ENCODE results near the gene RNF13.
A peak's percentile ranks its signal among the peaks of the same experiment; 100 is the strongest.

RNF13 gene

DNA sequence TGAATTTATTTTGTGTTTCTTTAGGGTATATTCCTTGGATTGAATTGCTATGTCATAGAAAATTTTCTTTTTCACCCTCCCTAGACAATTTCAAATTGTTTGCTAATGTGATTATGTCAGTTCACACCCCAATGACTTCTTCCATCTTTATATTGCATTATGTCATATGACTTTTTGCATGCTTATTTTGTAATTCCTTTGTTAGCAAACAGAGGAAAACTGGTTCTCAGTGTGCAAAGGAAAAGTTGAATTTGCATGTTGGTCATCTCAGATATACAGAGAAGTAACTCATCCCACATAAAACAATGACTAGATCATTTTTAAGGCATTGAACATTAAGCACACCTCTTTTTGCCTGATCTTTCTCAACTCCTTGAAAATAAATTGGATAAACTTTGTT is 3.3 kb upstream of the RNF13 start:
- in situ Hi-C loops (cut with MboI; ENCODE audit: low sequenced_read_pairs, unreplicated experiment): no loop called here
- no peak for DNase-seq (ENCODE audit: low spot score)
- TF ChIP-seq, protein P1, sequence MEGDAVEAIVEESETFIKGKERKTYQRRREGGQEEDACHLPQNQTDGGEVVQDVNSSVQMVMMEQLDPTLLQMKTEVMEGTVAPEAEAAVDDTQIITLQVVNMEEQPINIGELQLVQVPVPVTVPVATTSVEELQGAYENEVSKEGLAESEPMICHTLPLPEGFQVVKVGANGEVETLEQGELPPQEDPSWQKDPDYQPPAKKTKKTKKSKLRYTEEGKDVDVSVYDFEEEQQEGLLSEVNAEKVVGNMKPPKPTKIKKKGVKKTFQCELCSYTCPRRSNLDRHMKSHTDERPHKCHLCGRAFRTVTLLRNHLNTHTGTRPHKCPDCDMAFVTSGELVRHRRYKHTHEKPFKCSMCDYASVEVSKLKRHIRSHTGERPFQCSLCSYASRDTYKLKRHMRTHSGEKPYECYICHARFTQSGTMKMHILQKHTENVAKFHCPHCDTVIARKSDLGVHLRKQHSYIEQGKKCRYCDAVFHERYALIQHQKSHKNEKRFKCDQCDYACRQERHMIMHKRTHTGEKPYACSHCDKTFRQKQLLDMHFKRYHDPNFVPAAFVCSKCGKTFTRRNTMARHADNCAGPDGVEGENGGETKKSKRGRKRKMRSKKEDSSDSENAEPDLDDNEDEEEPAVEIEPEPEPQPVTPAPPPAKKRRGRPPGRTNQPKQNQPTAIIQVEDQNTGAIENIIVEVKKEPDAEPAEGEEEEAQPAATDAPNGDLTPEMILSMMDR (IDR thresholded peaks at IDR 0.05; ENCODE audit: borderline replicate concordance, control extremely low read depth, extremely low read depth, insufficient read depth, missing control alignments): no peak

DNA sequence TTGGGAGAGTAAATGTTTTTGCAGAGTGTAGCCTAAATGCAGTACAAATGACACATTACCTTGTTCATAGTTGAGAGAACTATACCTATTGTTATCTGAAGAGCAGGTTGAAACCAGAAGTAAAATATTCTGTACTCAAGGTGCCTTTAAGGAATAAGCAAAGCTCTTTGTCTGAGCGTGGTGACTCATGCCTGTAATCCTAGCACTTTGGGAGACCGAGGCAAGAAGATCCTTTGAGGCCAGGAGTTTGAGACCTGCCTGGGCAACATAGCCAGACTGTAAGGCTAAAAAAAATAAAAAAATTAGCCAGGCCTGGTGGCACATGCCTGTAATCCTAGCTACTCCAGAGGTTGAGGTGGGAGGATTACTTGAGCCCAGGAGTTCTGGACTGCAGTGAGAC is 2.2 kb upstream of the RNF13 start:
- TF ChIP-seq, protein P1 (IDR thresholded peaks at IDR 0.05; ENCODE audit: borderline replicate concordance, control extremely low read depth, extremely low read depth, insufficient read depth, missing control alignments): no peak
- DNase-seq (ENCODE audit: low spot score): no peak
- in situ Hi-C loops (cut with MboI; ENCODE audit: low sequenced_read_pairs, unreplicated experiment): no loop called here

DNA sequence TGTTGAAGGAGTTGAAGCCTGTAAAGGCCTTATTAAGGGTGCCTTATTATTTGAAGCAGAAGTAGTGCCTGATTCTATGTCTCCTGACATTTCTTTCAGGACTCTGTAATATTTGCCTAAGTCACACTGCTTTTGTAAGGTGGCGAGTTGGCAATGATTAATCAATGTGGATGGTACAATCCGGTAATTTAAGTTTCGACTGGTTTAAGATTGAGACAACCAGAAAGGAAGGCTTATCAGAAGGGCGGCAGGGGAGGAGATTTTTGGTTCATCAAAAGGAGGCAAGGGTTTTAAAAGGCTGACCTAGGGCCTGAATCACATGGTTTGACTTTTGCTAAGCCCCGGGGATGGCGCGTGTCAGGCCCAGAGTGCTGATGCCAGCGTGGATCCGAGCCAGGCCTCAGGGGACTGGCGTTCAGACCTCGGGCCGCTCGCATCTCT is 830 bp upstream of the RNF13 start:
- DNase-seq (ENCODE audit: low spot score): no peak
- TF ChIP-seq, protein P1 (IDR thresholded peaks at IDR 0.05; ENCODE audit: borderline replicate concordance, control extremely low read depth, extremely low read depth, insufficient read depth, missing control alignments): no peak
- in situ Hi-C loops (cut with MboI; ENCODE audit: low sequenced_read_pairs, unreplicated experiment): no loop called here

DNA sequence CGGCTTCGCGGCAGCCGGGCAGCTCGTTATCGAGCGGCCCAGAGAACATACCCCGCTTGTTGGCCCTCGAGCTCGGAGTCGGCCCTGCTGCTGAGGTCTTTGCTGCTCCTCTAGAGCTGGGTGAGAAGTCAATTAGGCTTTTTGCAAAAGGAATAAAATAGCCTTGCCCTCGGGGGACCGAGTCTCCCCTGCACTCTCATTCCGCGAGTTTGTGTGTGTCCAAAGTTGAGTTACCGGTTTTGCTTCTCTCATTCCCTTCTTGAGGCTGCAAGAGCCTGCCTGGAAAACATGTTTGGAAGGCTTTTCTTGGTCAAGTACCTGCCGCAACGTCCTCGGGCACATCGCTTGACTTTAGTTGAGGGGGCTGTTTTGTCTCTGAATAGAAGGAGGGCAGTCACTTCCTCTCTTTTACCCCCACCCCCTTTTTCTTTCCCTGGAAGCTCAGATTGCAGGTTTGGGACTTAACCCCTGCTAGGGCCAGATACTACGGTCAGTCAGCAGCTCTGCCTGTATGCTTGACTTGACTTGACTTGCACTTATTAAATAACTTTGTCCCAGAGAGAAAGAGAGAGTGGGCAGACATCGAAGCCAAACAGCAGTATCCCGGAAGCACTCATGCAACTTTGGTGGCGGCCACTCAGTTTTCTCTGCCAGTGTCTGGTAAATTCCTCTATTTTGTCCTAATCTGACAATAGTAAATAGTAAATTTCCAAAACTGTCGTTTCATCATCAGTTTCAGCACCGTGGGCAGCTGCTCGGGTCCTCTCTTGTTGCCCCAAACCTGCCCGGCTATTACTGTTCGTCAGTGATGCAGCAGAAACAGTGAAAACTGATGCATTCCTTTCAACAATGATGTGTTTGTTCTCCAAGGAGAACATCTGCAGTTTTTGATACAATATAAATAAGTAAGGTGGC is 609 bp downstream of the RNF13 start:
- in situ Hi-C loops (cut with MboI; ENCODE audit: low sequenced_read_pairs, unreplicated experiment): no loop called here
- peak; percentile 9 for DNase-seq (ENCODE audit: low spot score)
- TF ChIP-seq, protein P1 (IDR thresholded peaks at IDR 0.05; ENCODE audit: borderline replicate concordance, control extremely low read depth, extremely low read depth, insufficient read depth, missing control alignments): no peak

DNA sequence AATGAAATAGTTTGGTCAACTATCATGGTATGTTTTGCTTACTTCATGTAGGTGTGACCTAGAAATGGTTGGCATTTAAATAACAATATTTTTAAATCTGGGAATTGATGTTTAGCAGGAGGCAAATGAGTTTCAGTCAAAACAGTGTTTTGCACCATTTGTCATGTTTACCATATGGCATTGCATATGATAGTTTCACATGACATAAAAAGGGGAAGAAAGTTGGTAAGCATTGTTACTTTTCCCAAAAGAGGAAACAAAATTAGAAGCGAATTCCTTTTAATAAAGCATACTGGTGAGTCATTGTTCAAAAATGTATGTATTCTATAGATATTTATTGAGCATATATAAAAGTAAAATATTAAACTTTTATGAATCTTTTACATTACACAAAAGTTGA is 2.3 kb downstream of the RNF13 start:
- TF ChIP-seq, protein P1 (IDR thresholded peaks at IDR 0.05; ENCODE audit: borderline replicate concordance, control extremely low read depth, extremely low read depth, insufficient read depth, missing control alignments): no peak
- DNase-seq (ENCODE audit: low spot score): no peak
- in situ Hi-C loops (cut with MboI; ENCODE audit: low sequenced_read_pairs, unreplicated experiment): no loop called here

DNA sequence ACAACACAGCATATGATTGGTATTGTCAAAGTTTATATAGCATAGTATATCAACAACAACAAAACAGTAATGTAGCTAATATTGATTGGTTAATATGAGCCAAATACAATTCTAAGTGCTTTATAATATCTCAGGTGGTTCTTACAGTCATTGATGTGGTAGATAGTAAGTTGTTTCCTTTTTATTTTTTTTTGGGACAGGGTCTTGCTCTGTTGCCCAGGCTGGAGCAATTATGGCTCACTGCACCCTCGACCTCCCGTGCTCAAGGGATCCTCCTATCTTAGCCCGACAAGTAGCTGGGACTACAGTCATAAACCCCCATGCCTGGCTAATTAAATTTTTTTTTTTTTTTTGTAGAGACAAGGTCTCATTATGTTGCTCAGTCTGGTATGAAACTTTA is 2.7 kb downstream of the RNF13 start:
- no peak for DNase-seq (ENCODE audit: low spot score)
- TF ChIP-seq, protein P1 (IDR thresholded peaks at IDR 0.05; ENCODE audit: borderline replicate concordance, control extremely low read depth, extremely low read depth, insufficient read depth, missing control alignments): no peak
- in situ Hi-C loops (cut with MboI; ENCODE audit: low sequenced_read_pairs, unreplicated experiment): no loop called here
